Activated CD8-positive, alpha-beta T cell treated with anti-CD3 and anti-CD28 coated beads, Interleukin-2, amount 10 ng/mL, durations not matched to agents 7 days and 5 days (primary cell): ENCODE data around the gene CPAMD8. TPM values are rescaled to one million over a fixed set of nuclear protein-coding genes. Genes with fewer than 3 reads are reported as not detected.
"Not testable (repeated sequence)": the region's sequence is repeated elsewhere in the genome, so short reads cannot be mapped to it uniquely, and the experiment has no call there.

Experiments
- ATAC-seq: fragments of 150-1000 bp; cut with Tn5 transposase; one replicate; pipeline ENCODE4 v1.10.0; 2021; ENCODE audit warnings: moderate library complexity
- CTCF ChIA-PET: fragments of 350-600 bp; sonication (Branson Sonifier 250); formaldehyde crosslinking; loops from one replicate; lab custom pipeline; 2021; ENCODE audit warnings: antibody characterized with exemption; lab: Charles Lee
- POLR2A ChIA-PET: fragments of 350-600 bp; sonication (Branson Sonifier 250); formaldehyde crosslinking; loops from one replicate; lab custom pipeline; 2021; ENCODE audit warnings: antibody characterized with exemption; lab: Charles Lee
- DNase-seq: peaks from one replicate; pipeline ENCODE4 v3.0.0-alpha.2; 2020
- H3K27ac Mint-ChIP-seq: one replicate; pipeline ENCODE4 v1.8.0; 2021; ENCODE audit warnings: mild to moderate bottlenecking, mixed read lengths
- H3K27me3 Mint-ChIP-seq: one replicate; pipeline ENCODE4 v1.8.0; 2021; ENCODE audit warnings: low read depth, mixed read lengths
- H3K36me3 Mint-ChIP-seq: one replicate; pipeline ENCODE4 v1.8.0; 2021; ENCODE audit warnings: low read depth, mixed read lengths
- H3K4me1 Mint-ChIP-seq: one replicate; pipeline ENCODE4 v1.8.0; 2021; ENCODE audit warnings: low read depth, mixed read lengths
- H3K4me3 Mint-ChIP-seq: one replicate; pipeline ENCODE4 v1.8.0; 2021; ENCODE audit warnings: mild to moderate bottlenecking, mixed read lengths
- H3K9me3 Mint-ChIP-seq: one replicate; pipeline ENCODE4 v1.8.0; 2022; ENCODE audit warnings: mixed read lengths; ENCODE audit not compliant: insufficient read depth
- total RNA-seq, 2 experiments: library from RNA; stranded (reverse); gene quantifications; one replicate each; pipeline ENCODE4 v1.2.3, GENCODE V29; 2021

The CPAMD8 gene
- total RNA-seq, 2 experiments from 2014 or later: 0.11 to 0.13 TPM

- CTCF ChIA-PET: no interaction called here
- no peak overlapping the region for H3K27ac Mint-ChIP-seq
- ATAC-seq: no peak
These were observed 71.4 kb downstream of the CPAMD8 start for GRCh38 chr19:16955161-16955560.

GRCh38 chr19:16952046-16952445 lies 74.6 kb downstream of the CPAMD8 start:
- ChIA-PET POLR2A (no interaction called here), CTCF (no interaction called here)
- DNase-seq (no peak), ATAC-seq (no peak)
- Mint-ChIP-seq H3K4me1 (no peaks in the 10 kb centered on the region), H3K4me3 (no peak overlapping the region), H3K36me3 (no peaks in the 10 kb centered on the region), H3K27me3 (peaks cover 2% of the 10 kb centered on the region), H3K27ac (no peak overlapping the region), H3K9me3 (peaks cover 8% of the 10 kb centered on the region)

More at GRCh38 chr19:16955161-16955560, 71.4 kb downstream of the CPAMD8 start:
- Mint-ChIP-seq H3K36me3 (no peaks in the 10 kb centered on the region), H3K4me1 (no peaks in the 10 kb centered on the region), H3K4me3 (no peak overlapping the region), H3K9me3 (peaks cover 5% of the 10 kb centered on the region), H3K27me3 (peaks cover 2% of the 10 kb centered on the region)
- DNase-seq: no peak
- POLR2A ChIA-PET: interaction anchor here (0.6 kb wide), 1 partner anchor 416 kb away, joined by 3 read pairs; no protein-coding TSS in a partner anchor

GRCh38 chr19:16951529-16951928 lies 75.1 kb downstream of the CPAMD8 start:
- H3K27me3 Mint-ChIP-seq: peaks cover 2% of the 10 kb centered on the region
- no peaks in the 10 kb centered on the region for H3K36me3 Mint-ChIP-seq
- H3K4me3 Mint-ChIP-seq: no peak overlapping the region
- no peak for DNase-seq
- no peak overlapping the region for H3K27ac Mint-ChIP-seq
- POLR2A ChIA-PET: no interaction called here
- H3K9me3 Mint-ChIP-seq: peaks cover 8% of the 10 kb centered on the region
- ATAC-seq: no peak
- H3K4me1 Mint-ChIP-seq: no peaks in the 10 kb centered on the region
- CTCF ChIA-PET: no interaction called here

- CTCF ChIA-PET: no interaction called here
- peaks cover 8% of the 10 kb centered on the region for H3K9me3 Mint-ChIP-seq
- POLR2A ChIA-PET: no interaction called here
- no peaks in the 10 kb centered on the region for H3K36me3 Mint-ChIP-seq
- no peak for ATAC-seq
- no peak overlapping the region for H3K4me3 Mint-ChIP-seq
- H3K4me1 Mint-ChIP-seq: no peaks in the 10 kb centered on the region
- no peak for DNase-seq
- no peak overlapping the region for H3K27ac Mint-ChIP-seq
- no peaks in the 10 kb centered on the region for H3K27me3 Mint-ChIP-seq
These were observed 77.0 kb downstream of the CPAMD8 start for GRCh38 chr19:16949496-16950023.

- Mint-ChIP-seq H3K4me3 (no peak overlapping the region), H3K27me3 (no peaks in the 10 kb centered on the region), H3K27ac (no peak overlapping the region), H3K9me3 (peaks cover 4% of the 10 kb centered on the region), H3K36me3 (no peaks in the 10 kb centered on the region), H3K4me1 (no peaks in the 10 kb centered on the region)
- CTCF ChIA-PET: no interaction called here
- DNase-seq: no peak
- no peak for ATAC-seq
- POLR2A ChIA-PET: no interaction called here
These were observed 79.4 kb downstream of the CPAMD8 start for GRCh38 chr19:16946951-16947940.

- DNase-seq (no peak), ATAC-seq (no peak)
- Mint-ChIP-seq H3K4me3 (no peak overlapping the region), H3K36me3 (no peaks in the 10 kb centered on the region), H3K27ac (no peak overlapping the region), H3K4me1 (no peaks in the 10 kb centered on the region), H3K27me3 (no peaks in the 10 kb centered on the region), H3K9me3 (peaks cover 4% of the 10 kb centered on the region)
- ChIA-PET POLR2A (no interaction called here), CTCF (no interaction called here)
These were observed 80.7 kb downstream of the CPAMD8 start for GRCh38 chr19:16945762-16946465.

GRCh38 chr19:16945364-16945714 lies 81.3 kb downstream of the CPAMD8 start:
- Mint-ChIP-seq H3K27me3 (no peaks in the 10 kb centered on the region), H3K4me1 (no peaks in the 10 kb centered on the region), H3K36me3 (no peaks in the 10 kb centered on the region), H3K9me3 (peaks cover 4% of the 10 kb centered on the region), H3K4me3 (no peak overlapping the region), H3K27ac (no peak overlapping the region)
- no peak for ATAC-seq
- no peak for DNase-seq
- POLR2A ChIA-PET: no interaction called here
- CTCF ChIA-PET: no interaction called here

GRCh38 chr19:16944626-16945363 lies 81.8 kb downstream of the CPAMD8 start:
- DNase-seq (no peak), ATAC-seq (no peak)
- POLR2A ChIA-PET: no interaction called here
- Mint-ChIP-seq H3K27ac (no peak overlapping the region), H3K36me3 (no peaks in the 10 kb centered on the region), H3K4me3 (no peak overlapping the region), H3K27me3 (no peaks in the 10 kb centered on the region), H3K9me3 (peaks cover 4% of the 10 kb centered on the region), H3K4me1 (no peaks in the 10 kb centered on the region)
- CTCF ChIA-PET: no interaction called here

GRCh38 chr19:16943942-16944625 lies 82.5 kb downstream of the CPAMD8 start:
- POLR2A ChIA-PET: no interaction called here
- ATAC-seq: no peak
- H3K4me3 Mint-ChIP-seq: no peak overlapping the region
- no peaks in the 10 kb centered on the region for H3K36me3 Mint-ChIP-seq
- CTCF ChIA-PET: no interaction called here
- no peak overlapping the region for H3K27ac Mint-ChIP-seq
- DNase-seq: no peak
- H3K27me3 Mint-ChIP-seq: no peaks in the 10 kb centered on the region
- peaks cover 4% of the 10 kb centered on the region for H3K9me3 Mint-ChIP-seq
- H3K4me1 Mint-ChIP-seq: no peaks in the 10 kb centered on the region

- H3K4me1 Mint-ChIP-seq, ATAC-seq, H3K4me3 Mint-ChIP-seq, H3K9me3 Mint-ChIP-seq, CTCF ChIA-PET, DNase-seq, H3K27ac Mint-ChIP-seq, H3K27me3 Mint-ChIP-seq, H3K36me3 Mint-ChIP-seq, POLR2A ChIA-PET: not testable (repeated sequence)
These were observed 83.5 kb downstream of the CPAMD8 start for GRCh38 chr19:16943090-16943489.

GRCh38 chr19:16942583-16942982 lies 84.0 kb downstream of the CPAMD8 start:
- peaks cover 4% of the 10 kb centered on the region for H3K9me3 Mint-ChIP-seq
- no peaks in the 10 kb centered on the region for H3K4me1 Mint-ChIP-seq
- no peak for ATAC-seq
- H3K36me3 Mint-ChIP-seq: no peaks in the 10 kb centered on the region
- no peak for DNase-seq
- H3K27me3 Mint-ChIP-seq: no peaks in the 10 kb centered on the region
- CTCF ChIA-PET: no interaction called here
- H3K27ac Mint-ChIP-seq: no peak overlapping the region
- POLR2A ChIA-PET: no interaction called here
- no peak overlapping the region for H3K4me3 Mint-ChIP-seq
